BLaER1 treated with 17β-estradiol and CSF1 and Interleukin-3, amounts not matched to agents 10 nM and 100 nM (cell line): ENCODE data around the gene CDH23.

Experiments
- H3K27ac ChIP-seq, 11 experiments: shearing (Covaris generic); formaldehyde crosslinking; 2 replicates each; pipeline ENCODE4 v1.8.1; 2022
- H3K27me3 ChIP-seq, 11 experiments: shearing (Covaris generic); formaldehyde crosslinking; 2 replicates each; pipeline ENCODE4 v1.8.1; 2022
- H3K36me3 ChIP-seq, 11 experiments: shearing (Covaris generic); formaldehyde crosslinking; 2 replicates each; pipeline ENCODE4 v1.8.1; 2022
- H3K4me1 ChIP-seq, 10 experiments: shearing (Covaris generic); formaldehyde crosslinking; 2 replicates each; pipeline ENCODE4 v1.8.1; 2022
- H3K4me2 ChIP-seq, 11 experiments: shearing (Covaris generic); formaldehyde crosslinking; 2 replicates each; pipeline ENCODE4 v1.8.1; 2022
- H3K4me3 ChIP-seq, 10 experiments: shearing (Covaris generic); formaldehyde crosslinking; 2 replicates each; pipeline ENCODE4 v1.8.1; 2022
- H3K9ac ChIP-seq, 11 experiments: shearing (Covaris generic); formaldehyde crosslinking; 2 replicates each; pipeline ENCODE4 v1.8.1; 2022
- H3K9me3 ChIP-seq, 11 experiments: shearing (Covaris generic); formaldehyde crosslinking; replicated peaks in 1 of 11; 2 replicates each; pipeline ENCODE4 v1.8.1; 2022
- H4K20me1 ChIP-seq, 11 experiments: shearing (Covaris generic); formaldehyde crosslinking; 2 replicates each; pipeline ENCODE4 v1.8.1; 2022
- Cebpa-rat ChIP-seq, 11 experiments: shearing (Covaris generic); IDR thresholded peaks; 2 replicates each; pipeline ENCODE4 v1.8.1; 2022

The CDH23 gene

GRCh38 chr10:71610651-71611050 is 213.9 kb downstream of the CDH23 start:
- H3K4me3 ChIP-seq = no peak overlapping the region
- no peaks in the 10 kb centered on the region for H3K36me3 ChIP-seq
- H3K27me3 ChIP-seq = no peaks in the 10 kb centered on the region
- no peaks in the 10 kb centered on the region for H3K9me3 ChIP-seq
- H3K4me2 ChIP-seq = no peak overlapping the region
- H3K9ac ChIP-seq = no peak overlapping the region
- H3K4me1 ChIP-seq = peaks cover 0 to 25% (median 11%) of the 10 kb centered on the region in 10 experiments; a peak in 13 of 20 replicates
- no peak for TF ChIP-seq Cebpa-rat (IDR thresholded peaks at IDR 0.05)
- H3K27ac ChIP-seq = no peak overlapping the region
- H4K20me1 ChIP-seq = no peaks in the 10 kb centered on the region

- Histone ChIP-seq H3K36me3 (no peaks in the 10 kb centered on the region), H3K27ac (no peak overlapping the region), H3K9ac (no peak overlapping the region), H3K4me3 (no peak overlapping the region), H3K27me3 (no peaks in the 10 kb centered on the region), H3K9me3 (no peaks in the 10 kb centered on the region), H4K20me1 (no peaks in the 10 kb centered on the region), H3K4me1 (peaks cover 0 to 25% (median 11%) of the 10 kb centered on the region in 10 experiments; a peak in 13 of 20 replicates), H3K4me2 (no peak overlapping the region)
- TF ChIP-seq Cebpa-rat (IDR thresholded peaks at IDR 0.05) = no peak
Measured at GRCh38 chr10:71611131-71611530, 214.4 kb downstream of the CDH23 start.

DNA sequence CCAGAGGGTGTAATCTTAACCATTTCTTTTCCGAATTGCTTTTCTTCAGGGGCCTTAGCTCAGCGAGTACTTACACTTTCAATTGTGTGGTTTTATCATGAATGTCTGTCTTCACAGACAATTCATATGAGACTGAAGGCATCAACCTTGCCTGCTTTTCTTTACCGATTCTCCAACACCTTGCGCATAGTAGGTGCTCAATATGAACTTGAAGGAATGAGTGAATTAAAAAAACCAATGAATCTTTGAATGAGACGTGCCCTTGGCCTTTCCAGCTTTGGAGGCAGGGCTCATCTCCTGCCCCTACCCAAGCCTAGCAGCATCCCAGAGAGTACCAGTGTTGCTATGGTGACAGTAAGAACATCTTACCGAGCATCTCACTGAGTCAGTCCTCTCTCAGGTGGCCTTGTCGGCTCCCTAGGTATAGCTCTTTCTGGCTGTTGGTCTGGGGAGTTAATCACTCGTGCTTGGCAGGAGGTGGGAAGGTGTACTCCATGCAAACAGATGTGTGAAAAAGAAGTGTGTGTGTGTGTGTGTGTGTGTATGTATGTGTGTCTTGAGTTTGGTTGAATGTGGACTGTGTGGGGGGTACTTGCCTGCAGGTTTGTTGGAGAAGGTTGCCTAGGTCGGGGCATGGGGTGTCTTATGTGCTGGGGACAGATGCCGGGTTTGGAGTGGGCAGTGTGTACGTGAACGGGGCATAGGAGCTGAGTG is 215.1 kb downstream of the CDH23 start:
- Histone ChIP-seq H4K20me1 (no peaks in the 10 kb centered on the region), H3K4me2 (no peak overlapping the region), H3K4me1 (peaks cover 0 to 25% (median 11%) of the 10 kb centered on the region in 10 experiments; a peak in 13 of 20 replicates), H3K27me3 (no peaks in the 10 kb centered on the region), H3K27ac (no peak overlapping the region), H3K9me3 (no peaks in the 10 kb centered on the region), H3K9ac (no peak overlapping the region), H3K36me3 (no peaks in the 10 kb centered on the region), H3K4me3 (no peak overlapping the region)
- TF ChIP-seq Cebpa-rat (IDR thresholded peaks at IDR 0.05) = no peak

- Histone ChIP-seq H3K36me3 (no peaks in the 10 kb centered on the region), H3K4me1 (peaks cover 0 to 25% (median 11%) of the 10 kb centered on the region in 10 experiments; a peak in 13 of 20 replicates), H3K27me3 (no peaks in the 10 kb centered on the region), H3K4me3 (0 out of 20 replicates have a peak overlapping the region, but pooled peaks of 1 of the 10 experiments have one; percentile 2), H3K9me3 (0 out of 22 replicates have a peak, but pooled peaks cover 0 to 4% (median 0%) of the 10 kb centered on the region in 11 experiments), H3K9ac (peak overlapping the region in 1 of 11 experiments; percentile 8; a peak in 2 of 22 replicates), H3K4me2 (peak overlapping the region in 5 of 11 experiments; percentile 61 to 82 (median 73); a peak in 11 of 22 replicates), H4K20me1 (no peaks in the 10 kb centered on the region), H3K27ac (no peak overlapping the region)
- no peak for TF ChIP-seq Cebpa-rat (IDR thresholded peaks at IDR 0.05)
Measured at GRCh38 chr10:71613261-71613777, 216.6 kb downstream of the CDH23 start.

DNA sequence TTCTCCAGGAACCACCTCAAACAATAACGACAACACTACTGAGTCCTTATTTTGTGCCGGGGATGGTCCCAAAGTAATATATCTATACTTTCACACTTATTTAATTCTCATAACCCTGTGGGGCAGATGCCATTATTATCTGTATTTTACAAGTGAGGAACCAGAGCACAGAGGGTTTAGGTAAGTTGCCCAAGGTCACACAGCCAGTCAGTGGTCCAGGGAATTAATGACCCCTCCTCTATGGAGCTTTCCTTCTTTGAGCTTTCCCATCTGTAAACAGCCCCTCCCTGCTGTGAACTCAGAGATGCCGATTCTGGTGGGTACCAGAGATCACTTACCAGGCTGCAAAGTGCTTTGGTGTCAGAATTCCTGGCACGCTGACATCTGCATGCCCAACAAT is 217.2 kb downstream of the CDH23 start:
- TF ChIP-seq Cebpa-rat (IDR thresholded peaks at IDR 0.05) = no peak
- Histone ChIP-seq H3K4me1 (peaks cover 0 to 21% (median 9%) of the 10 kb centered on the region in 10 experiments; a peak in 13 of 20 replicates), H3K27me3 (no peaks in the 10 kb centered on the region), H3K9me3 (0 out of 22 replicates have a peak, but pooled peaks cover 0 to 4% (median 0%) of the 10 kb centered on the region in 11 experiments), H3K4me3 (no peak overlapping the region), H3K36me3 (no peaks in the 10 kb centered on the region), H4K20me1 (no peaks in the 10 kb centered on the region), H3K27ac (no peak overlapping the region), H3K9ac (no peak overlapping the region), H3K4me2 (peak overlapping the region in 5 of 11 experiments; percentile 61 to 82 (median 73); a peak in 10 of 22 replicates)

DNA sequence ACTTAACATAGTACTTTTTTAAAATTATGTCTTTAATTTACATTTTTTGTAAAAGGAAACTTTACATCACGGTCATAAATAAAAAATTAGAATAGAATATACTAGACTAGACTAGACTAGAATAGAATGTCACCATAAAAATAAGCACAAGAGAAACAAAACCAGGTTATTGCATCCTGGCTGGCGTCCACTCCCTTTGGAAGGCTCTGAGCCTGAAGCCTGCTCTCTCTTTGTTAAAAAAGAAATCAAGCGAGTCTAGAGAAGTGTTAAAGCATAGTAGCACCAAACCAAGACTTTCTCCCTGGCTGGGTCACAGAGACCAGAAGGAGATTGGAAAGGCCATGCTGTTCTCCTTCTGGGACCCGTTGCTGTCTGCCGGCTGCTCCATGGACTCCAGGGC is 218.2 kb downstream of the CDH23 start:
- peaks cover 0 to 19% (median 8%) of the 10 kb centered on the region in 10 experiments; a peak in 12 of 20 replicates for H3K4me1 ChIP-seq
- no peaks in the 10 kb centered on the region for H4K20me1 ChIP-seq
- 0 out of 22 replicates have a peak, but pooled peaks cover 0 to 4% (median 0%) of the 10 kb centered on the region in 11 experiments for H3K9me3 ChIP-seq
- no peaks in the 10 kb centered on the region for H3K36me3 ChIP-seq
- H3K4me2 ChIP-seq = no peak overlapping the region
- no peak for TF ChIP-seq Cebpa-rat (IDR thresholded peaks at IDR 0.05)
- no peak overlapping the region for H3K27ac ChIP-seq
- no peak overlapping the region for H3K4me3 ChIP-seq
- H3K27me3 ChIP-seq = no peaks in the 10 kb centered on the region
- H3K9ac ChIP-seq = no peak overlapping the region

GRCh38 chr10:71615538-71616329 is 219.0 kb downstream of the CDH23 start:
- no peaks in the 10 kb centered on the region for H3K27me3 ChIP-seq
- no peak for TF ChIP-seq Cebpa-rat (IDR thresholded peaks at IDR 0.05)
- no peaks in the 10 kb centered on the region; a peak in 1 of 22 replicates for H4K20me1 ChIP-seq
- no peak overlapping the region for H3K4me3 ChIP-seq
- H3K9ac ChIP-seq = no peak overlapping the region
- H3K27ac ChIP-seq = no peak overlapping the region
- no peak overlapping the region for H3K4me2 ChIP-seq
- H3K9me3 ChIP-seq = 0 out of 22 replicates have a peak, but pooled peaks cover 0 to 4% (median 0%) of the 10 kb centered on the region in 11 experiments
- H3K36me3 ChIP-seq = no peaks in the 10 kb centered on the region
- H3K4me1 ChIP-seq = peaks cover 2 to 21% (median 9%) of the 10 kb centered on the region in 10 experiments; a peak in 17 of 20 replicates

DNA sequence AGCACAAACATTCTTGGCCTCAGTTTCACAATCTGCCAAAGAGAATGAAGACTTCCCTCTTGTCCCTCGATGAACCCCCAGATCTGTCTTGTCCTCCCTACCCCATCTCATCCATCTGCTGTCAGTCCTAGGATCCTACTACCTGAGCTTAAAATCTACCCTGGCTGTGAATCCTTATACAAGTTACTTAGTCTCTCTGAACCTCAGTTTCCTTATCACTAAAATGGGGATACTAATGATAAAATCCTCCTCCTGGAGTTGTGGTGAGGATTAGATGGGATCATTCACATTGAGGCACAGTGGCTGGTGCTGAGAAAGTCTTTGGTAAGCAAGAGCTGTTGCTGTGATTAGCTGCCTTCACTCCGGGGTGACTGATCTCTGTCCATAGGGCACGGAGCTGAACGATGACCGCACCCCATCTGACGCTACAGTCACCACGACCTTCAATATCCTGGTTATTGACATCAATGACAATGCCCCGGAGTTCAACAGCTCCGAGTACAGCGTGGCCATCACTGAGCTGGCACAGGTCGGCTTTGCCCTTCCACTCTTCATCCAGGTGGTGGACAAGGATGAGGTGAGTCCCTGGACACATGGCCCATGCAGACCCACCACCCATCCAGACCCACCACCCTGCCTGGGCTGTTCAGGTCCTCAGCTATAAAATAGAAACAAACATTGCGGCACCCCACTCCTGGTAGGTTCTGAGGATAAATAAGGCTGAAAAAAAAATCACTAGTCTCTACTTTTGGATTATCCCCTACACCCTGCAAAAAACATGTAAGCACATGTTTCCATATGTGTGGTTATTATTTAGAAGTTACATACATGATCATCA is 220.3 kb downstream of the CDH23 start:
- Histone ChIP-seq H3K4me3 (no peak overlapping the region), H3K9me3 (0 out of 22 replicates have a peak, but pooled peaks cover 0 to 4% (median 0%) of the 10 kb centered on the region in 11 experiments), H3K27me3 (no peaks in the 10 kb centered on the region), H4K20me1 (no peaks in the 10 kb centered on the region; a peak in 1 of 22 replicates), H3K4me1 (peaks cover 15 to 34% (median 21%) of the 10 kb centered on the region in 10 experiments), H3K4me2 (no peak overlapping the region), H3K27ac (no peak overlapping the region), H3K36me3 (no peaks in the 10 kb centered on the region), H3K9ac (no peak overlapping the region)
- TF ChIP-seq Cebpa-rat (IDR thresholded peaks at IDR 0.05) = no peak
